SK-N-SH (cell line): Measurements from ENCODE around the gene SAMD14. TPM values are rescaled to one million over a fixed set of nuclear protein-coding genes. Genes with fewer than 3 reads are reported as not detected.

Experiments used
- CTCF ChIA-PET: fragments of 300-600, 350-600 bp; formaldehyde crosslinking; extraction: SDS; loops from one replicate; lab custom pipeline; 2021; lab: Yijun Ruan, JAX
- POLR2A ChIA-PET: fragments of 350-600 bp; sonication (Branson Sonifier 250); formaldehyde crosslinking; extraction: SDS; loops from one replicate; lab custom pipeline; 2020; ENCODE audit warnings: antibody characterized with exemption, inconsistent platforms; lab: Yijun Ruan, JAX
- DNase-seq: peaks from one replicate; pipeline ENCODE4 v3.0.0; 2012
- H2AFZ ChIP-seq: fragments of 200-600 bp; sonication (generic); 2 replicates; pipeline ENCODE4 v1.8.1; 2016; ENCODE audit warnings: antibody characterized with exemption, mild to moderate bottlenecking, low read depth
- H3F3A ChIP-seq: fragments of 200-600 bp; sonication (generic); replicated peaks from 2 replicates; pipeline ENCODE3; 2016; ENCODE audit warnings: antibody characterized with exemption, mild to moderate bottlenecking; ENCODE audit not compliant: insufficient read depth
- H3K27ac ChIP-seq, 2 experiments: fragments of 200-500 bp in 1 of 2; fragments of 200-600 bp in 1 of 2; sonication (Bioruptor generic) in 1 of 2; sonication (generic), shearing (Covaris generic) in 1 of 2; 2 replicates each; pipeline versions ENCODE4 v1.5.1 to v1.6.1; 2014 to 2016; ENCODE audit warnings: low read depth in 2 of 2, inconsistent platforms in 1 of 2, low read length in 1 of 2, mild to moderate bottlenecking in 1 of 2, mixed read lengths in 1 of 2
- H3K27me3 ChIP-seq: fragments of 200-600 bp; sonication (generic), shearing (Covaris generic); 2 replicates; pipeline ENCODE4 v1.6.1; 2016; ENCODE audit warnings: mixed run types; ENCODE audit not compliant: insufficient read depth
- H3K36me3 ChIP-seq, 2 experiments: fragments of 200-500 bp in 1 of 2; fragments of 200-600 bp in 1 of 2; sonication (Bioruptor generic) in 1 of 2; sonication (generic) in 1 of 2; replicated peaks in 1 of 2; 2 replicates each; pipeline versions ENCODE3 to v1.5.1; 2014 to 2016; ENCODE audit warnings: low read length in 1 of 2, mild to moderate bottlenecking in 1 of 2; ENCODE audit not compliant: insufficient read depth in 2 of 2, control insufficient read depth in 1 of 2
- H3K4me1 ChIP-seq, 2 experiments: fragments of 200-500 bp in 1 of 2; fragments of 200-600 bp in 1 of 2; sonication (Bioruptor generic) in 1 of 2; sonication (generic), shearing (Covaris generic) in 1 of 2; 2 replicates each; pipeline versions ENCODE4 v1.5.1 to v1.6.1; 2014 to 2016; ENCODE audit warnings: low read depth in 1 of 2, low read length in 1 of 2, mixed run types in 1 of 2; ENCODE audit not compliant: insufficient read depth in 2 of 2, control insufficient read depth in 1 of 2
- H3K4me2 ChIP-seq: fragments of 200-600 bp; sonication (generic), shearing (Covaris generic); 2 replicates; pipeline ENCODE4 v1.6.1; 2017; ENCODE audit warnings: mixed run types
- H3K4me3 ChIP-seq, 2 experiments: fragments of 200-500 bp in 1 of 2; fragments of 200-600 bp in 1 of 2; sonication (Bioruptor generic) in 1 of 2; sonication (generic), shearing (Covaris generic) in 1 of 2; 2 replicates each; pipeline versions ENCODE4 v1.5.1 to v1.8.1; 2014 to 2016; ENCODE audit warnings: low read depth in 2 of 2, inconsistent platforms in 1 of 2, low read length in 1 of 2, mild to moderate bottlenecking in 1 of 2, mixed read lengths in 1 of 2, moderate library complexity in 1 of 2
- H3K79me2 ChIP-seq: fragments of 200-600 bp; sonication (generic); 2 replicates; pipeline ENCODE4 v1.8.1; 2017; ENCODE audit warnings: mild to moderate bottlenecking; ENCODE audit not compliant: insufficient read depth
- H3K9ac ChIP-seq: fragments of 200-600 bp; sonication (generic); 2 replicates; pipeline ENCODE4 v1.6.1; 2017; ENCODE audit warnings: mixed run types
- H3K9me2 ChIP-seq: fragments of 200-600 bp; sonication (generic); 2 replicates; pipeline ENCODE4 v1.6.1; 2017; ENCODE audit warnings: mixed run types
- H3K9me3 ChIP-seq: fragments of 200-600 bp; sonication (generic); 2 replicates; pipeline ENCODE4 v1.6.1; 2017; ENCODE audit warnings: mixed run types, mild to moderate bottlenecking, moderate library complexity
- H4K20me1 ChIP-seq: fragments of 200-600 bp; sonication (generic); 2 replicates; pipeline ENCODE4 v1.6.1; 2017; ENCODE audit warnings: mild to moderate bottlenecking, mixed run types; ENCODE audit not compliant: insufficient read depth
- ELF1 ChIP-seq: IDR thresholded peaks from 2 replicates; pipeline ENCODE4 v1.4.0; 2012
- EP300 ChIP-seq, 2 experiments: IDR thresholded peaks; 2 replicates each; pipeline versions ENCODE4 v1.4.0 to v1.6.1; 2012; ENCODE audit warnings: borderline replicate concordance in 1 of 2, low read depth in 1 of 2, low read length in 1 of 2
- FOSL2 ChIP-seq: IDR thresholded peaks from 2 replicates; pipeline ENCODE4 v1.4.0; 2012; ENCODE audit warnings: low read depth, mild to moderate bottlenecking, moderate library complexity, borderline replicate concordance
- FOXM1 ChIP-seq: IDR thresholded peaks from 2 replicates; pipeline ENCODE4 v1.4.0; 2012; ENCODE audit warnings: low read depth, mild to moderate bottlenecking
- MEF2A ChIP-seq: IDR thresholded peaks from 2 replicates; pipeline ENCODE4 v1.4.0; 2012; ENCODE audit warnings: low read depth, borderline replicate concordance
- MXI1 ChIP-seq: IDR thresholded peaks from 2 replicates; pipeline ENCODE4 v1.6.1; 2012; ENCODE audit warnings: mild to moderate bottlenecking, low read depth, low read length, improper control_type of control experiment
- NFIC ChIP-seq: IDR thresholded peaks from 2 replicates; pipeline ENCODE4 v1.4.0; 2012; ENCODE audit warnings: borderline replicate concordance
- NRF1 ChIP-seq: IDR thresholded peaks from 2 replicates; pipeline ENCODE4 v1.6.1; 2012; ENCODE audit warnings: low read depth, mild to moderate bottlenecking, low read length
- POLR2AphosphoS5 ChIP-seq: IDR thresholded peaks from 2 replicates; pipeline ENCODE4 v1.6.1; 2012; ENCODE audit warnings: low read depth, low read length
- RAD21 ChIP-seq: IDR thresholded peaks from 2 replicates; pipeline ENCODE4 v1.6.1; 2012; ENCODE audit warnings: mild to moderate bottlenecking, low read length
- RCOR1 ChIP-seq: fragments of 150-350 bp; IDR thresholded peaks from 2 replicates; pipeline ENCODE4 v1.6.1; 2017; ENCODE audit warnings: antibody characterized with exemption, low read length
- RXRA ChIP-seq: IDR thresholded peaks from 2 replicates; pipeline ENCODE4 v1.4.0; 2012; ENCODE audit warnings: low read depth, mild to moderate bottlenecking, borderline replicate concordance
- SIN3A ChIP-seq: IDR thresholded peaks from 2 replicates; pipeline ENCODE4 v1.6.1; 2012; ENCODE audit warnings: low read depth, mild to moderate bottlenecking, low read length, moderate library complexity, borderline replicate concordance
- TEAD4 ChIP-seq: IDR thresholded peaks from 2 replicates; pipeline ENCODE4 v1.4.0; 2012; ENCODE audit warnings: mild to moderate bottlenecking, borderline replicate concordance; ENCODE audit not compliant: insufficient read depth
- USF1 ChIP-seq: IDR thresholded peaks from 2 replicates; pipeline ENCODE4 v1.4.0; 2012; ENCODE audit warnings: low read depth, borderline replicate concordance
- ZBTB33 ChIP-seq: IDR thresholded peaks from 2 replicates; pipeline ENCODE4 v1.4.0; 2012; ENCODE audit warnings: low read depth, borderline replicate concordance
- WGBS: methylation state at CpG from one replicate; pipeline ENCODE4 v1.1.6; 2017; ENCODE audit warnings: low lambda C conversion rate; 5-methylcytosine and 5-hydroxymethylcytosine counted together
- polyA plus RNA-seq, 3 experiments: library from polyadenylated mRNA; depleted of rRNA; stranded (reverse); fragments of >200 nt; gene quantifications; 2 replicates each; pipeline ENCODE4 v1.2.3, GENCODE V29; 2012
- TF ChIP-seq, protein P1 (sequence below): IDR thresholded peaks from 2 replicates; pipeline ENCODE4 v1.6.1; 2012; ENCODE audit warnings: mild to moderate bottlenecking, low read depth, low read length, moderate library complexity
- TF ChIP-seq, protein P2 (sequence below): fragments of 150-350 bp; IDR thresholded peaks from 2 replicates; pipeline ENCODE4 v1.6.1; 2017; ENCODE audit warnings: antibody characterized with exemption, low read length, low read depth, borderline replicate concordance

The SAMD14 gene
- polyA plus RNA-seq, 1 of the 3 experiments (the other 2 are of a cell fraction) = 3.4 TPM

DNA sequence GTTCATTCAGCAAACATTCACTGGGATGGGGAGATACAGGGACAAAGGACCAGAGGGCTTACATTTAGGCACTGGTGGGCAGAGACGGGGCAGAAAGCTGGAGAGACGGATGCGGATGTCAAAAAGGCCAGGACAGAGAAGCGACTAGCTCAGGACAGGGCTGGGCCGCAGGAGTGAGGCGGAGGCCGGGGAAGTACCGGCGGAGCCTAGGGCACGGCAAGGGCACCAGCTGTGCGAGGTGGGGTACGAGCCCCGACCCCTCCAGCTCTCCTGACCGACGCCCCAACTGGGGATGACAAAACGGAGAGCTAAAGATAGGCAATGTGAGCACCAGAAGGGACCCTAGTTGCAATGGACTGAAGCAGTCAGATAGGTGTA is 31.9 kb upstream of the SAMD14 start (continued):
- TF ChIP-seq USF1 = no peak
- TF ChIP-seq POLR2AphosphoS5 = no peak
- TF ChIP-seq RAD21 = no peak
- TF ChIP-seq EP300 (IDR thresholded peaks at IDR 0.05; ENCODE audit: borderline replicate concordance in 1 of 2, low read depth in 1 of 2, low read length in 1 of 2) = no peak
- no peak for TF ChIP-seq SIN3A
- TF ChIP-seq RXRA = no peak
- TF ChIP-seq ZBTB33 = no peak

DNA sequence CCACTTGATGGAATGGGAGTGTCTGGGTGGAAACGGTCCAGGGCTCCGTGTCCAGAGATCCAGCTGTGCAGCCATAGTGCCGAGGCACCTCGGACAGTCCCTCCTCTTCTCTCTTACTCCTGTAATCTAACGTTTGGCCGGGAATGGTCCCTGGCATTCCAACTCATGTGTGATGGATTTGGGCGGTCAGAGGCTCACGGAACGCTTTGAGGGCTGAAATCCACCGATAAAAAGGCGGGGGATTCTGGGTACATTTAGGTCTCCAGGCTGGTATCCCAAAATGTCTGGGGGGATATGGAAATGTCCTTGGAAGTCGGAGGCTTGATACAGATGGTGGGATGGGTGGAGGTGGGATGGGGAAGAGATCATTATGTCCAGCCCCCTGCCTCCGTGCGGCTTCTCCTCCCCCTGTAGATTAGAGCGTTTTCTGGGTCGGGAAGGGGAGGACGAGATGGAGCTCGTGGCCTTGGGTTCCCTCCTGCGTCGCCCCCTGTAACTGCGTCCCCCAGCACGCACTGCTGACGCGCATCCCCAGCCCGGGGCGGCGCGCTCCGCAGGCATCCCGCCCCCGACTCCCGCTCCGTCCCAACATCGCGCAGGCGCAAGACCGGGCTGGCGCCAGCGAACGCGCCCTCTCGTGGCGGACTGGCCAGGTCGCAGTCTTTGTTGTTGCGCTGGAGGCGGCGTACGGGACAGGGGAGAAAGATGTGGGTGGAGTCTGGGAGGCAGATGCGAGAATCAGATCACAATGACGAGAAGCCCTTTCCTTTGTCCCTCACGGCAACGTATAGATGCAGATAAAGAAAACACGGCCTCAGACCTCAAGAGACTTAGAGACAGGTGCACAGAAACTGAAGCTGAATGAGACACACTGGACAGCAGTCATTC is 31.3 kb upstream of the SAMD14 start:
- H3K4me1 ChIP-seq = peaks cover 3 to 10% of the 10 kb centered on the region in 2 experiments; a peak in 1 of 4 replicates
- no peaks in the 10 kb centered on the region for H3K9me2 ChIP-seq
- DNase-seq = peak; percentile 100
- H3K36me3 ChIP-seq = no peaks in the 10 kb centered on the region
- no peaks in the 10 kb centered on the region for H3K79me2 ChIP-seq
- H3K4me3 ChIP-seq = peak overlapping the region; percentile 60 to 72
- H3K27me3 ChIP-seq = no peaks in the 10 kb centered on the region
- H3K27ac ChIP-seq = peak overlapping the region; percentile 3 to 91; a peak in 3 of 4 replicates
- CTCF ChIA-PET = interaction anchor here (0.6 to 2.8 kb wide), 64 partner anchors 9 to 380 kb away, joined by 3 to 148 read pairs (median 5); partner anchors contain the start of genes COL1A1, PDK2, PPP1R9B and SAMD14
- under 1% methylated on average over 27 of the region's 53 CpGs for WGBS
- H4K20me1 ChIP-seq = no peaks in the 10 kb centered on the region
- H3K9ac ChIP-seq = peak overlapping the region; percentile 63
- POLR2A ChIA-PET = interaction anchor here (0.6 to 2.7 kb wide), 17 partner anchors 9 to 185 kb away, joined by 3 to 30 read pairs (median 4); partner anchors contain the start of genes PDK2 and SAMD14
- peak overlapping the region; percentile 91 for H2AFZ ChIP-seq
- H3F3A ChIP-seq = peaks cover 16% of the 10 kb centered on the region
- peak overlapping the region; percentile 93 for H3K4me2 ChIP-seq
- no peaks in the 10 kb centered on the region for H3K9me3 ChIP-seq
- TF ChIP-seq ZBTB33 (no peak), EP300 (IDR thresholded peaks at IDR 0.05; ENCODE audit: borderline replicate concordance in 1 of 2, low read depth in 1 of 2, low read length in 1 of 2) (peak in 1 of 2 experiments; percentile 44; a peak in 1 of 4 replicates), ELF1 (no peak), NRF1 (peak; percentile 95), MEF2A (no peak), SIN3A (peak; percentile 85), RCOR1 (peak; percentile 67), RAD21 (peak; percentile 72), FOSL2 (no peak), MXI1 (peak; percentile 90), FOXM1 (no peak), TEAD4 (no peak), NFIC (no peak)
- TF ChIP-seq, protein P1, sequence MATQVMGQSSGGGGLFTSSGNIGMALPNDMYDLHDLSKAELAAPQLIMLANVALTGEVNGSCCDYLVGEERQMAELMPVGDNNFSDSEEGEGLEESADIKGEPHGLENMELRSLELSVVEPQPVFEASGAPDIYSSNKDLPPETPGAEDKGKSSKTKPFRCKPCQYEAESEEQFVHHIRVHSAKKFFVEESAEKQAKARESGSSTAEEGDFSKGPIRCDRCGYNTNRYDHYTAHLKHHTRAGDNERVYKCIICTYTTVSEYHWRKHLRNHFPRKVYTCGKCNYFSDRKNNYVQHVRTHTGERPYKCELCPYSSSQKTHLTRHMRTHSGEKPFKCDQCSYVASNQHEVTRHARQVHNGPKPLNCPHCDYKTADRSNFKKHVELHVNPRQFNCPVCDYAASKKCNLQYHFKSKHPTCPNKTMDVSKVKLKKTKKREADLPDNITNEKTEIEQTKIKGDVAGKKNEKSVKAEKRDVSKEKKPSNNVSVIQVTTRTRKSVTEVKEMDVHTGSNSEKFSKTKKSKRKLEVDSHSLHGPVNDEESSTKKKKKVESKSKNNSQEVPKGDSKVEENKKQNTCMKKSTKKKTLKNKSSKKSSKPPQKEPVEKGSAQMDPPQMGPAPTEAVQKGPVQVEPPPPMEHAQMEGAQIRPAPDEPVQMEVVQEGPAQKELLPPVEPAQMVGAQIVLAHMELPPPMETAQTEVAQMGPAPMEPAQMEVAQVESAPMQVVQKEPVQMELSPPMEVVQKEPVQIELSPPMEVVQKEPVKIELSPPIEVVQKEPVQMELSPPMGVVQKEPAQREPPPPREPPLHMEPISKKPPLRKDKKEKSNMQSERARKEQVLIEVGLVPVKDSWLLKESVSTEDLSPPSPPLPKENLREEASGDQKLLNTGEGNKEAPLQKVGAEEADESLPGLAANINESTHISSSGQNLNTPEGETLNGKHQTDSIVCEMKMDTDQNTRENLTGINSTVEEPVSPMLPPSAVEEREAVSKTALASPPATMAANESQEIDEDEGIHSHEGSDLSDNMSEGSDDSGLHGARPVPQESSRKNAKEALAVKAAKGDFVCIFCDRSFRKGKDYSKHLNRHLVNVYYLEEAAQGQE = 0 out of 2 replicates have a peak, but pooled peaks have one; percentile 18
- TF ChIP-seq, protein P2, sequence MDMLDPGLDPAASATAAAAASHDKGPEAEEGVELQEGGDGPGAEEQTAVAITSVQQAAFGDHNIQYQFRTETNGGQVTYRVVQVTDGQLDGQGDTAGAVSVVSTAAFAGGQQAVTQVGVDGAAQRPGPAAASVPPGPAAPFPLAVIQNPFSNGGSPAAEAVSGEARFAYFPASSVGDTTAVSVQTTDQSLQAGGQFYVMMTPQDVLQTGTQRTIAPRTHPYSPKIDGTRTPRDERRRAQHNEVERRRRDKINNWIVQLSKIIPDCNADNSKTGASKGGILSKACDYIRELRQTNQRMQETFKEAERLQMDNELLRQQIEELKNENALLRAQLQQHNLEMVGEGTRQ = no peak
